H1 (cell line): ENCODE measurements around the gene C5orf58. TPM values are rescaled to one million over a fixed set of nuclear protein-coding genes. Genes with fewer than 3 reads are reported as not detected.

ENCODE experiments used
- EGR1 ChIP-seq: IDR thresholded peaks from 2 replicates; pipeline ENCODE4 v1.6.1; 2011; ENCODE audit warnings: low read depth, low read length, borderline replicate concordance
- EZH2 ChIP-seq: fragments of 200-600 bp; sonication (generic); IDR thresholded peaks from 2 replicates; pipeline ENCODE4 v1.7.1; 2012; ENCODE audit warnings: low read depth, mild to moderate bottlenecking, moderate library complexity, low read length, inconsistent platforms; ENCODE audit not compliant: severe bottlenecking
- FOSL1 ChIP-seq: IDR thresholded peaks from 2 replicates; pipeline ENCODE4 v1.6.1; 2011; ENCODE audit warnings: mild to moderate bottlenecking, low read depth, low read length, moderate library complexity; ENCODE audit not compliant: insufficient read depth
- SIX5 ChIP-seq: IDR thresholded peaks from 2 replicates; pipeline ENCODE4 v1.6.1; 2011; ENCODE audit warnings: mild to moderate bottlenecking, low read depth, low read length
- polyA plus RNA-seq, 7 experiments: library from polyadenylated mRNA; depleted of rRNA in 3 of 7; stranded (reverse) in 5 of 7; unstranded in 2 of 7; fragments of >200 nt in 5 of 7; fragments of 200-250 nt in 2 of 7; gene quantifications; 1 replicate in 5 of 7; 2 replicates in 1 of 7; 4 replicates in 1 of 7; pipeline versions ENCODE4 v1.2.1 to v1.2.3, GENCODE V29; 2011 to 2013; ENCODE audit warnings: missing spikeins in 2 of 7, mixed read lengths in 2 of 7
- total RNA-seq: library from RNA; stranded (reverse); fragmentation: NEBNext Ultra II Directional; extraction: Animal tissue kit (Norgen Biotek cat#: 25700); gene quantifications from 2 replicates; pipeline ENCODE4 v1.2.1, GENCODE V29; 2021

C5orf58 gene
- total and polyA plus RNA-seq, 2 of the 8 experiments (the other 6 are each of a cell fraction or from before 2014, with no cell fraction given) = 0.24 to 1.6 TPM

DNA sequence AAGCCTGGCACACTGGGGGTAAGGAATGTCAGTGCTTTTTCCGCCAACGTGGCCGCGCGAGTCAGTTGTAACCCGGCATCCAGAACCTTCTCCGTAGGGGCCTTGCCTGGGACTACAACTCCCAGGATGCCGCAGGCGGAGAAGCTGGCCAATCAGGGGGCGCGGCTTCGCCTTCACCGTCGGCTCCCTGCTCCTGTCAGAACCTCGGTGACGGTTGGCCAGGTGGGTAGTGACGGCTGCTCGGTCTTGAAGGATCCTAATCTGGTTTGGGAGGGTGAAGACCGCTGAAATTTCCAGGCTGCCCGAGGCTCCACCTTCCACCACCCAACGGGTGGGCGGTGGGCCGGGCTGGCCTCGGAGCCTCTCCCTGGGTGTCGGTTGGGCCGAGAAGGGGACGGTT lies at the start of gene C5orf58 (continued):
- TF ChIP-seq FOSL1 = no peak
- TF ChIP-seq EGR1 = no peak
- TF ChIP-seq SIX5 = peak; percentile 47
- no peak for TF ChIP-seq EZH2
- TF ChIP-seq, all 59 proteins: peak for 2
